ENCODE data around the gene KRT23.

KRT23 gene

GRCh38 chr17:40937384-40937819 is at the start of gene KRT23:
TSS of gene KRT23 (minus strand) at chr17:40937646. CDS start at chr17:40936603, 1,043 bp downstream.
- DNase-seq (ENCODE audit: low read depth in 2 of 2) = no peak

- no peak for DNase-seq (ENCODE audit: low read depth in 2 of 2)
These were observed 49.5 kb upstream of the KRT23 start for GRCh38 chr17:40986920-40987319.

- no peak for DNase-seq (ENCODE audit: low read depth in 2 of 2)
These were observed 46.8 kb upstream of the KRT23 start, which contains the start of gene KRT40 for GRCh38 chr17:40984226-40984625. TSS of gene KRT40 (minus strand) at chr17:40984326. CDS start at chr17:40984273, 53 bp downstream.

- no peak for DNase-seq (ENCODE audit: low read depth in 2 of 2)
These were observed 43.7 kb upstream of the KRT23 start for GRCh38 chr17:40981115-40981514.

GRCh38 chr17:40980596-40980995 is 43.1 kb upstream of the KRT23 start:
- no peak for DNase-seq (ENCODE audit: low read depth in 2 of 2)

- no peak for DNase-seq (ENCODE audit: low read depth in 2 of 2)
These were observed 42.7 kb upstream of the KRT23 start for GRCh38 chr17:40980117-40980516.

- DNase-seq (ENCODE audit: low read depth in 2 of 2) = no peak
These were observed 41.2 kb upstream of the KRT23 start for GRCh38 chr17:40978575-40979151.

GRCh38 chr17:40975516-40975915 is 38.1 kb upstream of the KRT23 start:
- DNase-seq (ENCODE audit: low read depth in 2 of 2) = no peak

- DNase-seq (ENCODE audit: low read depth in 2 of 2) = no peak
These were observed 36.9 kb upstream of the KRT23 start for GRCh38 chr17:40974366-40974765.

- DNase-seq (ENCODE audit: low read depth in 2 of 2) = no peak
These were observed 30.1 kb upstream of the KRT23 start for GRCh38 chr17:40967582-40967981.

- no peak for DNase-seq (ENCODE audit: low read depth in 2 of 2)
These were observed 29.4 kb upstream of the KRT23 start, which contains the start of gene KRT39 for GRCh38 chr17:40966848-40967247. TSS of gene KRT39 (minus strand) at chr17:40966948. CDS start at chr17:40966856, 92 bp downstream.

- DNase-seq (ENCODE audit: low read depth in 2 of 2) = no peak
These were observed 26.4 kb upstream of the KRT23 start for GRCh38 chr17:40963838-40964237.

- DNase-seq (ENCODE audit: low read depth in 2 of 2) = no peak
These were observed 24.7 kb upstream of the KRT23 start for GRCh38 chr17:40962059-40962561.

GRCh38 chr17:40961591-40961990 is 24.1 kb upstream of the KRT23 start:
- DNase-seq (ENCODE audit: low read depth in 2 of 2) = no peak

- DNase-seq (ENCODE audit: low read depth in 2 of 2) = no peak
These were observed 22.7 kb upstream of the KRT23 start for GRCh38 chr17:40960144-40960543.

GRCh38 chr17:40958086-40958953 is 20.9 kb upstream of the KRT23 start:
- DNase-seq (ENCODE audit: low read depth in 2 of 2) = no peak

- no peak for DNase-seq (ENCODE audit: low read depth in 2 of 2)
These were observed 19.2 kb upstream of the KRT23 start for GRCh38 chr17:40956401-40957254.

GRCh38 chr17:40953881-40954280 is 16.4 kb upstream of the KRT23 start:
- no peak for DNase-seq (ENCODE audit: low read depth in 2 of 2)

GRCh38 chr17:40952661-40953060 is 15.2 kb upstream of the KRT23 start:
- DNase-seq (ENCODE audit: low read depth in 2 of 2) = no peak

- no peak for DNase-seq (ENCODE audit: low read depth in 2 of 2)
These were observed 14.7 kb upstream of the KRT23 start for GRCh38 chr17:40952154-40952553.

- DNase-seq (ENCODE audit: low read depth in 2 of 2) = no peak
These were observed 13.7 kb upstream of the KRT23 start for GRCh38 chr17:40951011-40951622.
